Right cardiac atrium (tissue), 5 donors: ENCODE data around the gene MICAL2. TPM values are rescaled to one million over a fixed set of nuclear protein-coding genes. Genes with fewer than 3 reads are reported as not detected.
A peak's percentile ranks its signal among the peaks of the same experiment; 100 is the strongest.

Source experiments
- ATAC-seq, 2 donors: fragments of 200-7000 bp; cut with Tn5 transposase; one replicate each; pipeline versions ENCODE4 v1.8.0 to v1.9.1; 2020; ENCODE audit warnings: moderate library complexity in 2 of 2, mild to moderate bottlenecking in 1 of 2
- DNase-seq, 3 donors: peaks; one replicate each; pipeline ENCODE4 v3.0.0-alpha.2; 2020
- H3K27ac ChIP-seq: one replicate; pipeline ENCODE4 v1.5.1; 2013; ENCODE audit warnings: mild to moderate bottlenecking, low read length, control low read depth, moderate library complexity
- H3K27me3 ChIP-seq: one replicate; pipeline ENCODE4 v1.6.1; 2013; ENCODE audit not compliant: control insufficient read depth, insufficient read depth
- H3K4me1 ChIP-seq: one replicate; pipeline ENCODE4 v1.6.1; 2013; ENCODE audit warnings: low read length; ENCODE audit not compliant: control insufficient read depth, insufficient read depth
- H3K4me3 ChIP-seq: one replicate; pipeline ENCODE4 v1.5.1; 2013; ENCODE audit warnings: low read length, control low read depth
- H3K9me3 ChIP-seq: one replicate; pipeline ENCODE4 v1.6.1; 2013; ENCODE audit warnings: low read length; ENCODE audit not compliant: control insufficient read depth
- WGBS: extraction: QIAGEN DNeasy Blood & Tissue Kit; methylation state at CpG from one replicate; pipeline ENCODE4 v1.1.7; 2013; 5-methylcytosine and 5-hydroxymethylcytosine counted together
- intact Hi-C, 4 donors: fragments of 100-400 bp; cut with DNase I; formaldehyde crosslinking; loops; one replicate each; pipeline versions ENCODE4 v1.11.0 to v1.14.0; 2022 to 2023
- polyA plus RNA-seq: library from polyadenylated mRNA; stranded (reverse); fragments of 200-250 nt; gene quantifications from one replicate; pipeline ENCODE4 v1.2.3, GENCODE V29; 2013
- total RNA-seq, 4 donors: library from RNA; stranded (reverse); fragmentation: NEBNext Ultra II Directional; extraction: Animal tissue kit (Norgen Biotek cat#: 25700); gene quantifications; one replicate each; pipeline ENCODE4 v1.2.1, GENCODE V29; 2021
- donor health status: healthy with polysubstance abuse.
- donor health status: DM: no; HTN: yes; CAD: no.
- donor health status: DM: no; HTN: no; CAD: no.
- donor health status: DM: no; HTN: yes; CAD: no; lungs with severe emphysema.
- donor health status: DM: yes; HTN: yes; CAD: no.

The MICAL2 gene
- total and polyA plus RNA-seq, 5 donors = 62.9 to 115 (median 92.3) TPM

DNA sequence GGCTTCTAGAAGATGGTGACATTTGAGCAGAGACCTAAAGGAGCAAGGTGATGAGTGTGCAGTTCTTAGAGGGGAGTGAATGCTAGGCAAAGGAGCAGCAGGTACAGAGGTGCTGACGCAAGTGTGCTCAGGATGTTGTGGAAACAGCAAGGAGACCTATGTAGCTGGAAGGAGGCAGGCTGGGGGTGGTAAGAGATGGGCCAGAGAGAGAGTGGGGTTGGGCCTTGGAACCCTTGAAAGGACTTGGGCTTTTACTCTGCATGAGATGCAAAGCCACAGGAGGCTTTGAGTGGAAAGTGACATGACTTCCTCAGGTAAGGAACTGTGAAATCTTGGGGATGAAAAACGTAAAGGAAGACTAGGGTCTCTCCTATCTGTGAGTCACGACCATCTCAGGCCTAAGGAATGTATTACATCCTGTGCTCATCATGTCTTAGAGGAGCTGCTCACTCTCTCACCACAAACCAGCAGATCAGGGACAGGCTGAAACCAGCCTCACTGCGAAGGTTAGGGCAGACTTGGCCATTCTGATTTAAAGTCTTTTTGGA lies 65.4 kb downstream of the MICAL2 start:
- peaks cover 6% of the 10 kb centered on the region for H3K4me1 ChIP-seq

DNA sequence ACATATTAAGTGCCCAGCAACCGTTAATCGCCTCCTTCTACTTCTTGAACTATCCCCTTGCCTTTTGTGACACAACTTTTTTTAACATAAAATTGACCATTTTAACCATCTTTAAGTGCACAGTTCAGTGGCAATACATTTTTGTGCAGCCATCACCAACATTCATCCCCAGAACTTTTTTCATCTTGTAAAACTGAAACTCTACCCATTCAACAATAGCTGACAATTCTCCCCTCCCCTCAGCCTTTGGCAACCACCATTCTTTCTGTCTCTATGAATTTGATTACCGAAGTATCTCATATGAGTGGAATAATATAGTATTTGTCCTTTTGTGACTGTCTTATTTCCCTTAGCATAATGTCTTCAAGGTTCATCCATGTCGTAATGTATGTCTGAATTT lies 66.0 kb downstream of the MICAL2 start:
- H3K27ac ChIP-seq = no peak overlapping the region

More for the DNA sequence above, 65.4 kb downstream of the MICAL2 start:
- no peak overlapping the region for H3K4me3 ChIP-seq
- intact Hi-C loops = loop anchor here in 1 of 4 donors (5.0 kb wide), 1 partner anchor 63 kb away; the partner anchor contains the start of gene MICAL2
- H3K27ac ChIP-seq = peak overlapping the region; percentile 31
- H3K9me3 ChIP-seq = no peaks in the 10 kb centered on the region
- no peak for ATAC-seq
- no peak for DNase-seq
- WGBS = 68% methylated on average over 4 of the region's 4 CpGs
- no peaks in the 10 kb centered on the region for H3K27me3 ChIP-seq

GRCh38 chr11:12177739-12178338 lies 67.4 kb downstream of the MICAL2 start:
- H3K27me3 ChIP-seq = no peaks in the 10 kb centered on the region
- ATAC-seq (peak in 1 of 2 donors; percentile 9), DNase-seq (no peak)
- H3K9me3 ChIP-seq = no peaks in the 10 kb centered on the region
- H3K4me3 ChIP-seq = no peak overlapping the region
- intact Hi-C loops = loop anchor here in 1 of 4 donors (5.0 kb wide), 1 partner anchor 66 kb away; the partner anchor contains the start of gene MICAL2
- H3K27ac ChIP-seq = peak overlapping the region; percentile 68
- 47% methylated on average over 3 of the region's 3 CpGs for WGBS
- peaks cover 7% of the 10 kb centered on the region for H3K4me1 ChIP-seq

More for the DNA sequence above, 66.0 kb downstream of the MICAL2 start:
- peaks cover 2% of the 10 kb centered on the region for H3K4me1 ChIP-seq
- 96% methylated on average over 4 of the region's 4 CpGs for WGBS
- H3K4me3 ChIP-seq = no peak overlapping the region
- DNase-seq = no peak
- intact Hi-C loops = loop anchor here in 1 of 4 donors (5.0 kb wide), 1 partner anchor 64 kb away; the partner anchor contains the start of gene MICAL2
- no peaks in the 10 kb centered on the region for H3K27me3 ChIP-seq
- no peaks in the 10 kb centered on the region for H3K9me3 ChIP-seq
- no peak for ATAC-seq

- no peak overlapping the region for H3K4me3 ChIP-seq
- 66% methylated on average over 5 of the region's 5 CpGs for WGBS
- intact Hi-C loops = loop anchor here in 1 of 4 donors (5.0 kb wide), 1 partner anchor 67 kb away; the partner anchor contains the start of gene MICAL2
- H3K27me3 ChIP-seq = no peaks in the 10 kb centered on the region
- DNase-seq (no peak), ATAC-seq (peak in 1 of 2 donors; percentile 4)
- peak overlapping the region; percentile 88 for H3K27ac ChIP-seq
- H3K4me1 ChIP-seq = peaks cover 13% of the 10 kb centered on the region
- H3K9me3 ChIP-seq = no peaks in the 10 kb centered on the region
Measured at GRCh38 chr11:12179019-12179418, 68.6 kb downstream of the MICAL2 start.

DNA sequence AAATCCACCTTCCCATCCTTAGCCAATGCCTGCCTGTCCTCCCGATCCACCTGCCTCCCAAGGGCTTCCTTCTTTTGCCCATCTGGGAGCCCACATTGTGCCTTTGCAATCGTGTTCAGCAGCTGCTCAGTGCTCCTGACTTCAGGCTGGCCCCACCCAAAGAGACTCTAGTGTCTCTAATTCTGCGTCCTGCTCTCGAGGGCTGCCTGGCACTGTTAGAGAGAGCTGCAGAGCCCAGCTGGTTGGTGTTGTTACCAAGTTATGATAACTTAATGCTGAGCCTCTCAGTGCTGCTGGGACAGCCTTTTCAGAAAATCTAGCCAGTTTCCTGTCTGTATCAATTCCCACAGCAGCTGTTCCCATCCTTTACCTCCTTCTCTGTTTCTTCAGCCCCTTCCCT lies 69.1 kb downstream of the MICAL2 start:
- Histone ChIP-seq H3K27ac (peak overlapping the region; percentile 88), H3K27me3 (no peaks in the 10 kb centered on the region), H3K4me3 (no peak overlapping the region), H3K4me1 (peaks cover 15% of the 10 kb centered on the region), H3K9me3 (no peaks in the 10 kb centered on the region)
- ATAC-seq = peak; percentile 57 to 70
- 33% methylated on average over 4 of the region's 4 CpGs for WGBS
- intact Hi-C loops = loop anchor here in 1 of 4 donors (5.0 kb wide), 1 partner anchor 67 kb away; the partner anchor contains the start of gene MICAL2
- DNase-seq = peak in 1 of 3 donors; percentile 76

GRCh38 chr11:12180257-12181205 lies 70.1 kb downstream of the MICAL2 start:
- WGBS = 75% methylated on average over 8 of the region's 8 CpGs
- H3K27me3 ChIP-seq = no peaks in the 10 kb centered on the region
- DNase-seq (peak in 1 of 3 donors; percentile 65), ATAC-seq (no peak)
- intact Hi-C loops = no loop called here
- H3K4me1 ChIP-seq = peaks cover 15% of the 10 kb centered on the region
- no peak overlapping the region for H3K27ac ChIP-seq
- no peak overlapping the region for H3K4me3 ChIP-seq
- H3K9me3 ChIP-seq = no peaks in the 10 kb centered on the region

DNA sequence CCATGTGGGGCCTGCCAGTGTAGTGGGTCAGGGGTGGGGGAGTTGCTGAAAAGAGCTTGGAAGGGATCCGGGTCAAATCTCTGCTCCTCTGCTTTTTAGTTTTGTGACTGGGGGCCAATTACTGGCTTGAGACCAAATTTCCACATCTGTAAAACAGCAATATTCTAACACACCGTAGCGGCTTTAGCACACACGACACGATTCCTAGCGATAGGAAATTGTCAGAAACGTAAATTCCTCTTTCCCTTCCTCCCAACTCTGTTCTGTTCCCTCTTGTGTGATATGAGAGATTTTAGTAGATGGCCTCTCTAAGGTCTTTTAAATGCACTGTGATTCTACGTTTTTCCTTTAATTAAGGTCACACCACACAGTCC lies 71.9 kb downstream of the MICAL2 start:
- no peaks in the 10 kb centered on the region for H3K9me3 ChIP-seq
- DNase-seq (no peak), ATAC-seq (no peak)
- H3K4me1 ChIP-seq = peaks cover 20% of the 10 kb centered on the region
- H3K27ac ChIP-seq = peak overlapping the region; percentile 76
- no peak overlapping the region for H3K4me3 ChIP-seq
- H3K27me3 ChIP-seq = no peaks in the 10 kb centered on the region
- WGBS = 34% methylated on average over 8 of the region's 8 CpGs
- intact Hi-C loops = no loop called here

GRCh38 chr11:12182676-12183541 lies 72.5 kb downstream of the MICAL2 start:
- intact Hi-C loops = no loop called here
- peaks cover 18% of the 10 kb centered on the region for H3K4me1 ChIP-seq
- peak; percentile 72 to 77 for ATAC-seq
- no peaks in the 10 kb centered on the region for H3K9me3 ChIP-seq
- peak in 2 of 3 donors; percentile 59 to 80 for DNase-seq
- 22% methylated on average over 12 of the region's 12 CpGs for WGBS
- H3K27me3 ChIP-seq = no peaks in the 10 kb centered on the region
- H3K4me3 ChIP-seq = no peak overlapping the region
- peak overlapping the region; percentile 96 for H3K27ac ChIP-seq

DNA sequence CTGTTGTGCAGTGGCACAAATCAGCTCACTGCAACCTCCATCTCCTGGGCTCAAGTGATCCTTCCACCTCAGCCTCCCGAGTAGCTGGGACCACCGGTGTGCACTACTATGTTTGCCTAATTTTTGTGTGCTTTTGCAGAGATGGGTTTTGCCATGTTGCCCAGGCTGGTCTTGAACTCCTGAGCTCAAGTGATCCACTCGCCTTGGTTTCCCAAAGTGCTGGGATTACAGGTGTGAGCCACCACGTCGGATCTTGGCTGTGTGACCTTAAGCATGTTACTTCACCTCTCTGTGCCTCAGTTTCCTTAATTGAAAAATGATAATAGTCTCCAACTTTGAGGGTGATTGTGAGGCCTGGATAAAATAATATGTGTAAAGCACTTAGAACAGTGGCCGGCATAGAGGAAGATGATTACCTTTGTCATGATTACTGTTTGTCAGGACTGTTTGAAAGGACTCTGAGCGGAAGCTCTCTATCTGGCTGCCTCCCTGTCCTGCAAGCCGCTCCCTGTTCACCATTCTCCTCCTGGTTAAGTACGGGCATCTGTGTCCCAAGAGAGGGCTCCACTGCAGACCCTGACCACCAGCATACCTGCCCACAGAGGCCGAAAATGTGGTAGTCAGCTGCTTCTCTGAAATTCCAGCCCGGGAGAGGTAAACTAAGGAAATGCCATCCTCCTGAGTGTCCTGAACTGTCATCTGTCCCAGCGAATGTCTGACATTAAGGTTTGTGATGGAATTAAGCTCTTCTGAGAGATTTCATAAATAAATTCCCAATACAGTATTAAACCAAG lies 73.6 kb downstream of the MICAL2 start:
- H3K27ac ChIP-seq = peak overlapping the region; percentile 96
- ATAC-seq (no peak), DNase-seq (no peak)
- peaks cover 17% of the 10 kb centered on the region for H3K4me1 ChIP-seq
- no peaks in the 10 kb centered on the region for H3K27me3 ChIP-seq
- H3K4me3 ChIP-seq = no peak overlapping the region
- 91% methylated on average over 12 of the region's 12 CpGs for WGBS
- no peaks in the 10 kb centered on the region for H3K9me3 ChIP-seq
- intact Hi-C loops = no loop called here
